Keratinocyte (primary cell): ENCODE data around the gene ARHGEF19.

Experiments
- EZH2 ChIP-seq: IDR thresholded peaks from one replicate; pipeline ENCODE4 v1.6.1; 2012; ENCODE audit warnings: inconsistent platforms, mild to moderate bottlenecking, low read length, moderate library complexity
- TF ChIP-seq, protein P1 (sequence below), 3 experiments: IDR thresholded peaks in 1 of 3; conservative IDR thresholded peaks in 1 of 3; optimal IDR thresholded peaks in 1 of 3; 2 replicates in 2 of 3; 3 replicates in 1 of 3; pipeline versions ENCODE3 to v1.5.1; 2011; ENCODE audit warnings: low read length in 3 of 3, mild to moderate bottlenecking in 3 of 3, moderate library complexity in 2 of 3, control low read depth in 1 of 3, inconsistent platforms in 1 of 3; ENCODE audit not compliant: insufficient read depth in 2 of 3; ENCODE audit errors: extremely low read depth in 1 of 3

DNA sequence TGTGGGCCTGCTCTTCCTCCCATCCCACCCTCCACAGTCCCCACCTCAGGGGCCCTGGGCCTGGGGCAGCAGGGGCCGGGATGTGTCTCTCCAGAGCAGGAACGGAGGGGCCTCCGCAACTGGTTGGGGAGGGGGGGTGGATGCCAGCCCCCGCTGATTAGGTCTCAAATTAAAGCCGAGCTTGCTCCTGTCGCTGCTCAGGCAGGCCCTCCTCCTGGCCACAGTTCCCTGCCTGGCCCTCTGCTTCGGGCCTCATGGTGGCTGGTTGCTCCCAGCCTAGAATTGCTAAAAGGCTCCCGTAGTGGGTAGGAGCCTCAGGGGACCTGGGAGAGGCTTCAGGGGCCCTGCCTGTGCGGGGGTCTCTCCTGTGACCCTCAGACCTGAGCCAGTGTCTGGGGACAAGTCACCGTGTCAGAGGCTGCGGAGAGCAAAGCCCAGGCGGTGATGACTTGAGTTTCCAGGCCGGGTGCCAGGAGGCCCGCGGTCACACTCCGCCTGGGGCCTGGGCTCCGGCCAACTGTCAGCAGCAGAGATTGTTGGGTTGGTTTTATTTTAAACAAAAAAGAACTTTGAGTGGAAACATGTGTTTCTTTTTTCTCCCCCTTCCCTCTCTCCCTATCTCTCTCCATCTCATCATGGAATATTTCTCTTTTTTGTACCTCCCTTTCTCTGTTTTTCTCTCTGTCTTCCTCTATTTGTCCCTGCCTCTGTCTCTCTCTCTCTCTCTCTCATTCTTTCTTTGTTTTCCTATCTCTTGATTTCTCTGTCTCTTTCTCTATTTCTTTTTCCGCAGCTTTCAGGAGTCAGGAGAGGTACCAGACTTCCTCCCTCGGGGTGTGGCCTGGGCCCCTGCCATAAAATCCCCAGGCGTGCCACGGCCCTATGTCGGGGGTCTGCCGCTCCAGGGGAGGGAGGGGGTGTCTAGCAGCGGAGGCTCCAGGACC is 36.6 kb downstream of the ARHGEF19 start:
- TF ChIP-seq, protein P1, sequence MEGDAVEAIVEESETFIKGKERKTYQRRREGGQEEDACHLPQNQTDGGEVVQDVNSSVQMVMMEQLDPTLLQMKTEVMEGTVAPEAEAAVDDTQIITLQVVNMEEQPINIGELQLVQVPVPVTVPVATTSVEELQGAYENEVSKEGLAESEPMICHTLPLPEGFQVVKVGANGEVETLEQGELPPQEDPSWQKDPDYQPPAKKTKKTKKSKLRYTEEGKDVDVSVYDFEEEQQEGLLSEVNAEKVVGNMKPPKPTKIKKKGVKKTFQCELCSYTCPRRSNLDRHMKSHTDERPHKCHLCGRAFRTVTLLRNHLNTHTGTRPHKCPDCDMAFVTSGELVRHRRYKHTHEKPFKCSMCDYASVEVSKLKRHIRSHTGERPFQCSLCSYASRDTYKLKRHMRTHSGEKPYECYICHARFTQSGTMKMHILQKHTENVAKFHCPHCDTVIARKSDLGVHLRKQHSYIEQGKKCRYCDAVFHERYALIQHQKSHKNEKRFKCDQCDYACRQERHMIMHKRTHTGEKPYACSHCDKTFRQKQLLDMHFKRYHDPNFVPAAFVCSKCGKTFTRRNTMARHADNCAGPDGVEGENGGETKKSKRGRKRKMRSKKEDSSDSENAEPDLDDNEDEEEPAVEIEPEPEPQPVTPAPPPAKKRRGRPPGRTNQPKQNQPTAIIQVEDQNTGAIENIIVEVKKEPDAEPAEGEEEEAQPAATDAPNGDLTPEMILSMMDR (optimal IDR thresholded peaks at IDR 0.05 in 1 of 3, IDR thresholded peaks at IDR 0.05 in 1 of 3, conservative IDR thresholded peaks at IDR 0.05 in 1 of 3; ENCODE audit: extremely low read depth in 1 of 3, insufficient read depth in 2 of 3, low read length in 3 of 3): no peak
- no peak for TF ChIP-seq EZH2
